Mucosa of descending colon (tissue), 3 donors: ENCODE measurements around the gene TRMT61A. TPM values are rescaled to one million over a fixed set of nuclear protein-coding genes. Genes with fewer than 3 reads are reported as not detected.
"Not testable (repeated sequence)": the region's sequence is repeated elsewhere in the genome, so short reads cannot be mapped to it uniquely, and the experiment has no call there.

Source experiments
- ATAC-seq: fragments of 200-7000 bp; cut with Tn5 transposase; one replicate; pipeline ENCODE4 v1.9.1; 2020; ENCODE audit warnings: mild to moderate bottlenecking, moderate library complexity
- DNase-seq, 3 donors: peaks; one replicate each; pipeline ENCODE4 v3.0.0-alpha.2; 2020
- H3K36me3 ChIP-seq: fragments of 200-600 bp; one replicate; pipeline ENCODE4 v1.8.0; 2021; ENCODE audit warnings: low read depth, mild to moderate bottlenecking
- H3K4me1 ChIP-seq: fragments of 200-600 bp; one replicate; pipeline ENCODE4 v1.8.0; 2021; ENCODE audit warnings: low read depth, mild to moderate bottlenecking
- H3K4me3 ChIP-seq: fragments of 200-600 bp; one replicate; pipeline ENCODE4 v1.8.0; 2021; ENCODE audit warnings: mild to moderate bottlenecking
- H3K9me3 ChIP-seq: fragments of 200-600 bp; one replicate; pipeline ENCODE4 v1.8.0; 2021; ENCODE audit warnings: mild to moderate bottlenecking
- CTCF ChIP-seq: fragments of 200-600 bp; IDR thresholded peaks from one replicate; pipeline ENCODE4 v1.8.0; 2022; ENCODE audit warnings: antibody characterized with exemption, mild to moderate bottlenecking
- intact Hi-C, 2 donors: fragments of 100-400 bp; cut with DNase I in 1 of 2; cut with micrococcal nuclease in 1 of 2; formaldehyde crosslinking; loops; one replicate each; pipeline versions ENCODE4 v1.11.0 to v1.11.1; 2022; cut with DNase I, micrococcal nuclease
- total RNA-seq, 3 donors: library from RNA; stranded (reverse); fragmentation: NEBNext Ultra II Directional in 2 of 3; extraction: Animal tissue kit (Norgen Biotek cat#: 25700) in 2 of 3; gene quantifications; one replicate each; pipeline versions ENCODE4 v1.2.1 to v1.2.4, GENCODE V29; 2021 to 2023
- donor health status: DM: no; HTN: no; CAD: no; lungs with moderate emphysema.
- donor health status: DM: no; HTN: no; CAD: no.
- donor health status: DM: no; HTN: yes; CAD: no.

Gene TRMT61A
- total RNA-seq, 3 donors from 2014 or later: 10.2 to 23.7 (median 10.5) TPM

DNA sequence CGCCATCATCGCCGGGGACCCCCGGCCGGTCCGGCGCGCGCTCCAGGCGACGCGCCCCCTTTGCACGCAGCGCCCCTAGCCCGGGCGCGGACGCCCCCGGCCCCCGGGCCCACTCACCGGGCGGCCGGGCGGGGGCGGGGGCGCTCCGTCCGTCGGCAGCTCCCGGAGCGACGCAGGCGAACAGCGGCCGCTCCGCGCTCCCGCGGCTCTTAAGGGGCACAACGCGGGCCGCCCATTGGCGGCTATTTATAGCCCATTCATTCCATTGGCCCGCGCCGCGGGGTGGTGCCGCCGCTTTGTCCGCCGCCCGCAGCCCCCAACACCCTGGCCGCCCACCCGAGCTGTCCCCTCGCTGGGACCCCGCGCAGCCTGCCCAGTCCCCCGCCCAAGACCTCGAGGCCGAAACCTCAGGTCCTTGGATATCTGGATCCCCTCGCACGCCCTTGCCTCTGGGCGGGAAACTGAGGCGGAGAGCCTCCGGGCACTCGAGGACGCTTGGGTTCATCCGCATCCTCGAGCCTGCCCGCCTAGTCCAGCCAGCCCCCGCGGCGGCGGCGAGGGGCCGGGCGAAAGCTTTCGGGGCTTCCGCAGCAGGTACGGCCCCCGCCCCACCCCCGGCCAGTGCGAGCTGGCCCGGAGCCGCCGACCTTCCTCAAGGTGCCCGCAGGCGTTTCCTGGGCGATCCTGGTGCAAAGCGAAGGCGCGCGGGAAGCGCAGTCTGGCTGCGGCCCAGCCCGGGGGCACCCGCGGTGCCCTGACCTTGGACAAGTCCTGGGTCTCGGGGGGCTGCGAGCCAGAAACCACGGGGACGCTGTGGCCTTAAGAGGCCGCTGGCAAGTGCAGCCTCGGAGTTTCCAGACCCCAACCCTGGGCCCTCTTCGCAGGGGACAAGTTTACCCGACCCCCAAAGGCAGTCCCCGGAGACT, 6.1 kb upstream of the TRMT61A start, which contains the start of gene CKB:
TSS of gene CKB (minus strand) at position 182 of the 926 bp plus-strand sequence. CDS start 337 bp downstream, outside the sequence.
- intact Hi-C loops: no loop called here
- Histone ChIP-seq H3K9me3 (no peaks in the 10 kb centered on the region), H3K36me3 (no peaks in the 10 kb centered on the region), H3K4me3 (peak within 1 kb of the TSS; percentile 52), H3K4me1 (peaks cover 52% of the 10 kb centered on the region)
- no peak for TF ChIP-seq CTCF
- ATAC-seq: peak; percentile 47
- DNase-seq: peak; percentile 80 to 87 (median 81)

DNA sequence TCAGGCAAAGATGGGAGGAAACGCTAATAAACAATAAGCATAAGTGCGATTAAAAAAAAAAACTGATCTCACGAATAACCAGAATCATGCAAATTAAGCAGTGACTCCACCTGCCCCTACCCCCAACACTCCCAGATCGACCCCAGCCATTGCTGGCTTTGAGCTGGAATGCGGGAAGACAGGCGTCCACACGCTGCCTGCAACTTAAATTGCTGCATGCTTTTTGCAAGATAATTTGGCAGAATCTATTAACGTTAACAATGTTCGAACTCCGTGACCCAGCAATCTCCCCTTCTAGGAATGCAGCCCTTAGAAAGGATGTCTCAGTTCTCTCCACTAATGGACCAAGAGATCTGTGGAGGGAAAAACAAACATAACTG, 5.4 kb upstream of the TRMT61A start:
- Histone ChIP-seq H3K36me3 (no peaks in the 10 kb centered on the region), H3K9me3 (no peaks in the 10 kb centered on the region), H3K4me1 (peaks cover 58% of the 10 kb centered on the region), H3K4me3 (no peak overlapping the region)
- ATAC-seq (no peak), DNase-seq (peak in 2 of 3 donors; percentile 35 to 47)
- intact Hi-C loops: no loop called here
- TF ChIP-seq CTCF: no peak

GRCh38 chr14:103524002-103524935, 4.7 kb upstream of the TRMT61A start:
- no peaks in the 10 kb centered on the region for H3K36me3 ChIP-seq
- peak in 2 of 3 donors; percentile 44 to 62 for DNase-seq
- no peak for ATAC-seq
- no peak overlapping the region for H3K4me3 ChIP-seq
- no peak for TF ChIP-seq CTCF
- intact Hi-C loops: no loop called here
- H3K9me3 ChIP-seq: no peaks in the 10 kb centered on the region
- peaks cover 51% of the 10 kb centered on the region for H3K4me1 ChIP-seq

DNA sequence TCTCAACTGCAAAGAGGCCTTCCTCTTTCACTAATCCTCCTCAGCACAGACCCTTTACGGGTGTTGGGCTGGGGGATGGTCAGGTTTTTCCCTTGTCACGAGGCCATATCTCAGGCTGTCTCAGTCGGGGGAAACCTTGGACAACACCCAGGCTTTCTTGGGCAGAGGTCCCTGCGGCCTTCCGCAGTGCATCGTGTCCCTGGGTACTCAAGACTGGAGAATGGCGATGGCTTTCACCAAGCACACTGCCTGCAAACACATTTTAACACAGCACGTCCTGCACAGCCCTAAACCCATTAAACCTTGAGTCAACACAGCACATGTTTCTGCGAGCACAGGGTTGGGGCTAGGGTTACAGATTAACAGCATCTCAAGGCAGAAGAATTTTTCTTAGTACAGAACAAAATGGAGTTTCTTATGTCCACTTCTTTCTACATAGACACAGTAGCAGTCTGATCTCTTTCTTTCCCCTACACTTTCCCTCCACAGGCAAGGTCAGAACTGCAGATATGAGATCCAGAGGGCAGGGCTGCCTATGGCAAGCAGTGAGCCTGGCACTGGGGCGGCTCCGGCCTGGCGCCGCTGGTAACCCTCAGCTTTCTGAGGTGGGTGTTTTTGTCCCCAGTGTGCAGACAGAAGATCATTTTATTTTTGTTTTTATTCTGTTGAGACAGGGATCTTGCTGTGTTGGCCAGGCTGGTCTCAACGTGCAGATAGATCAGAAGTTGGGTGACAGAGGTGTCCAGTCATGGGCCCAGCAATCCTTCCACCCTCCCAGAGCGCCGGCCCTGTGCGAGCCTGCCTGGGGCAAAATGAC, 3.4 kb upstream of the TRMT61A start:
- ATAC-seq, H3K4me3 ChIP-seq, intact Hi-C loops, H3K9me3 ChIP-seq, H3K36me3 ChIP-seq: not testable (repeated sequence)
- H3K4me1 ChIP-seq: peaks cover 54% of the 10 kb centered on the region
- peak; percentile 48 to 64 (median 61) for DNase-seq

DNA sequence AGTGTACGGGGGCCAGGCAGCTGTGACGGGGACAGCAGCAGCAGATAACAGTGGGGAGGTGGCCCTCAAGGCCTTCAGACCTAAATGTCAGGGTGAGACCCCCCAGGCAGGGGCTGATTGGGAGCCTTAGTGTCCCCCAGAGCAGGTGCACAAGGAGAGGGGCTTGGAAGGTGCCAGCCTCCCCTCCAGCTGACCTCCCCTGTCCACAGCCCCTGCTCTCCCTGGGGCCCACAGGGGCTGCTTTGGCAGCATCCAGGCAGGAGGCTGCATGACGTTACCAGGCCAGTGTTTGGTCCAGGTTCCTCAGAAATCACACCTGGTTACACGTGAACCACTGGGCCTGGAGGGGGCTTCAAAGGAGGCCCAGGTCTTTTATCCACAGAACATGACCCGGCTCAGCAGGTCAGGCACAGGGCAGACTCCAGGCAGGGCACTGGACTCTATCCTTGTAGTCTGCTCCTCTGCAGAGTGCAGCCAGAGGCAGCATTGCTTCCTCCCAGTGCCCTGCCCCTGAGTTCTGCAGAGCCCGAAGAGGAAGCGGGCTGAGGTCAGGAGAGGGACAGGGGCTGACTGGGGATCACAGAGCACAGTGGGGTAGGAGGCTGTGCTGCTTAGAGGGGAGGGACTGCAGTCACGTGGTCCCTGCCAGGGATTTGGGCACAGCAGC, 2.6 kb upstream of the TRMT61A start:
- no peak for TF ChIP-seq CTCF
- intact Hi-C loops: no loop called here
- peaks cover 52% of the 10 kb centered on the region for H3K4me1 ChIP-seq
- H3K9me3 ChIP-seq: no peaks in the 10 kb centered on the region
- ATAC-seq (peak; percentile 31), DNase-seq (peak in 2 of 3 donors; percentile 63 to 69)
- H3K36me3 ChIP-seq: no peaks in the 10 kb centered on the region
- H3K4me3 ChIP-seq: no peak overlapping the region
